NCI-H146 (cell line): ENCODE results near the gene PLEKHO2.

Experiments used
- DNase-seq: peaks from one replicate; lab custom pipeline; 2025; lab: John Stamatoyannopoulos, UW

Gene PLEKHO2

GRCh38 chr15:64912379-64913325, 70.9 kb downstream of the PLEKHO2 start:
- no peak for DNase-seq

- DNase-seq: no peak
These were observed 74.0 kb downstream of the PLEKHO2 start for GRCh38 chr15:64915518-64916227.

- DNase-seq: no peak
These were observed 74.7 kb downstream of the PLEKHO2 start for GRCh38 chr15:64916365-64916764.

- no peak for DNase-seq
These were observed 75.5 kb downstream of the PLEKHO2 start for GRCh38 chr15:64917211-64917610.
